Stimulated activated CD8-positive, alpha-beta memory T cell treated with anti-CD3 and anti-CD28 coated beads, Interleukin-15, amount 100 ng/mL, for 48 hours (primary cell): ENCODE data around the gene SPACA6.

ENCODE experiments used
- DNase-seq, 2 donors: peaks; one replicate each; pipeline ENCODE4 v3.0.0-alpha.2; 2020; ENCODE audit warnings: low read depth in 2 of 2

Gene SPACA6

GRCh38 chr19:51706296-51706695, 13.2 kb downstream of the SPACA6 start:
- DNase-seq = no peak

DNA sequence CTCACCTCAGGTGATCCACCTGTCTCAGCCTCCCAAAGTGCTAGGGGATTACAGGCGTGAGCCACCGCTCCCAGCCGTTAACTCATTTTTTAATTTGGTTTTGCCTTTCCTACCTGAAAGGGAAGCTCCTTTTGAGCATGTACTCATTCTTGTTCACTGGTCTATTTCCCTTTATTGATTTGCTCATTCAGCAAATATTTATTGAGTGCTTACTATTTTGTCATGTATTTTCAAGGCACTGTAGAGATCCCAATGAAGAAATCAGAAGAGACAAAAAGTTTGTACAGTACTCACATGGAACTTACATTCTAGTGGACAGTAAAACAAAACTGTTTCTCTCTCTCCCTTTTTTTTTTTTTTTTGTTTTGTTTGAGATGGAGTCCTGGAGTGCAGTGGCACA, 13.8 kb downstream of the SPACA6 start:
- DNase-seq = no peak

- no peak for DNase-seq
Observed at GRCh38 chr19:51708811-51709210, 15.7 kb downstream of the SPACA6 start.

DNA sequence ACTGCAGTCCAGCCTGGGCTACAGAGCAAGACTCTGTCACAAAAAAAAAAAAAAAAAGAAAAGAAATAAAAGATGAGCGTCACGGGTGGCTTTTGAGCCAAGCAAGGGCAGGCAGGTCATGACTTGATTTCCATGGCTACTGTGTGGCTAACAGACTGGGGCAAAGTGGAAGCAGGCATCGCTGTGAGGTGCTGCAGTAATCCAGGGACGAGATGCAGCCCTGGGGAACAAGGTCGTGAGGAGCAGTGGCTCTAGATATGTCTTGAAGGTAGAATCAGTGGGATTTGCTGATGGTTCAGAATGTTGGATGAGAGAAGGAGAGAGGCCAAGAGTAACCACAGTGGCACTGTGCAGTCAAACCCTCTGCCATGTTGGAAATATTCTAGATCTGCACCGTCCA, 16.4 kb downstream of the SPACA6 start:
- DNase-seq = no peak

DNA sequence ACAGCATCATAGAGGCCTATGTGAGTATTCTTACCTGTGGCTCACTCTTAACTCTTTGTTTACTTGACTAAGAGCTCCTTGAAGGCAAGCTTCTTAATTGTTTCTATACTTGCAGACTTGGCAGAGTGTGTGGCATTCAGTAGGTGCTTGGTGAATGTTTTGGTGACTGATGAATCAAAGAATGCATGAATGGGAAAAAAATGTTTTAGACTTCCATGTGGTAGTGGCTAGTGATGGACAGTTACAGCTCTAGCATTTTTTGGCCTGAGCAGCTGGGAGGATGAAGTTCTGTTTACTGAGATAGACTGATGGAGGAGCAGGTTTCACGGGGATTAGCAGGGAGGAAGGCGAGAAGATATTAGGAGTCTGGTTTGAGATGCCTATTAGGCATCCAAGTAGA, 17.0 kb downstream of the SPACA6 start:
- DNase-seq = no peak

DNA sequence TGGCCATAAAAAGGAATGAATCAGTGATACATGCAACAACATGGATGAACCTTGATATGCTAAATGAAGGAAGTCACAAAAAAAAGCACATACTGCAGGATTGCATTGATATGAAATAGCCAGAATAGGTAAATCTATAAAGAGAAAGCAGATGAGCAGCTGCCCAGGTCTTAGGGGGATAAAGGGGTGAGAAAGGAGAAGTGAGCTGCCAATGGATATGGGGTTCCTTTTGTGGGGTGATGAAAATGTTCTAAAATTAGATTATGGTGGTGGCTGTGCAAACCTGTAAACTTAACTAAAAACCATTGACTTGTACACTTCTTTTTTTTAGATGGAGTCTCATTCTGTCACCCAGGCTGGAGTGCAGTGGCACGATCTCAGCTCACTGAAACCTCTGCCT, 18.6 kb downstream of the SPACA6 start:
- no peak for DNase-seq

DNA sequence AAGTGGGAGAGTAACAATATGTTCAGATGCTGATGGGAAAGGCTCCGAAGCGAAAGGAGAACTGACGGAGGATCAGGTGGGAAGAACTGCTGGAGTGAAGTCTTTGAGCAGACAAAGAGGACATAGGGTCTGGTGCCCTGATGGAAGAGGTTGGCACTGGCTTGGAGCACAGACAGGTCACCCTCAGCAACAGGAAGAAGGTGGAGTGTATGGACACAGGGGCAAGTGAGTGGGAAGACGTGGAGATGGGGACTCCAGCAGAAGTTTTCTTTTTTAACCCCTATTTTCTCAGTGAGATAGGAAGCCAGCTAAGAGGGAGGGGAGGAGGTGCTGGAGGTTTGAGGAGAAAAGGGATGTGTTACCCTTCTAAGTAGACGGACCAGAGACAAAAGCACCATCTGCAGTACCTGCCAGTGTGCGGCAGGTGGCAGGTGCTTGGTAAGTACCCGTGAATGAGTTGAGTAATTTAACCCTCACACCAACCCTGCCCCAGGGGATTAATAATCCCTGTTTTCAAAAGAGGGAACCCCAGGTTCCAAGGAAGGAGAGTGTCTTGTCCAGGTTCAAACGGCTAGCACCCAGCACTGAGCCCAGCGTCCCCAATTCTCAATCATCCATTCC, 19.4 kb downstream of the SPACA6 start:
- no peak for DNase-seq

DNA sequence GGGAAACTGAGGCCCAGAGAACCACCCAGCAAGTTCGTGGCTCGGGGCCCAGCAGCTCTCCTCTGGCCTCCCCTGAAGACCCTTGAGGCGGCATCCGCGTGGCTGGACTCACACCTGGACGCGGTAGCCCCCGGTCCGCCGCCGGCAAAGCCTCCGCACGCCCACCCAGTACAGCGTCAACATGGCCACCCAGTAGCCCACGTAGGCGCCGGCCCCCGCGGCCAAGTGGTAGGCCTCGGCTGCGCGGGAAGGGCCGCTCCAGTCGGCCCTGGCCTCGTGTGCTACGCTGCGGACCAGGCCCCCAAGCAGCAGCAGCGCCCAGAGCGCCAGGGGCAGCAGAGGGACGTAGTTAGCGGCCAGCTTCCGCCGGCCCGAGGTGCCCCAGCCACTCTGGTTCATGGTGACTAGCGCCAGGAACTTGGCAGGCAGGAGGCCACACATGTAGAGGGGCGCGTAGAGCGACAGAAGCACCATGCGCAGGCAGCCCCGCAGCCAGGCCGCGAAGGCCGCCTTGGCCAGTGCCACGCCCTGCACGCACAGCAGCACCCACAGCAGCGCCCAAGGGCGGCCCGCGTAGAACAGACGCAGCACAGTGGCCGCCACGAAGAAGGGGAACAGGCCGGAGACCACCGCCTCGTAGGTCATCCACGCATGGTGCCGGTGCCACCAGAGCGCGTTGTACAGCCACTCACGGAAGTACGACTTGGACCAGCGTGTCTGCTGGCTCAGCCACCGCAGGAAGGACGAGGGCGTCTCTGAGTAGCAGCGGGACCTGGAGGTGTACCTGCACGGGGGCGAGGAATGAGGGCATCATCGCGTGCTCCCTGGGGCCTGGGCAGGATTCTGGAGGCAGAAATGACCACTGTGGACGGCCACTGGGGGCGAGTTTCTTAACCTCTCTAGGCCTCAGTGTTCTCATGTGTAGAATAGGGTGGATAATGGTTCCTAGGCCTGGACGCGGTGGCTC, 20.5 kb downstream of the SPACA6 start:
- no peak for DNase-seq

DNA sequence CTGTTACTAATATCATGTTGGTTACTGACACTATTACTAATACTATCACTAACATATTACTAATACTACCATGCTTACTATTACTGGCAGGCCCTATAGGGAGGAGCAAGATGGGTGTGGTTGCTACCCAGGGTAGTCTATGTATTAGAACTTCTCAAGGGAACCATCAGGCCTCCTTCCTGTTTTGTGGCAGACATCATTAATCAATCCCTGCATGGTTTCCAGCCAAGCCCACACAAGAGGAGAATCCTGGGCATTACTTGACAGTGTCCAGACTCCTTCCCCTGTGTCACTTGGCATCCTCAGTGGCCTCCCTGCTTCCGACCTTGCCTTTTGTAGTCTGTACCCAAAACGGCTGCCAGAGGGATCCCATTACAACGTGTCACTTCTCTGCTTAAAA, 21.7 kb downstream of the SPACA6 start:
- DNase-seq = no peak

DNA sequence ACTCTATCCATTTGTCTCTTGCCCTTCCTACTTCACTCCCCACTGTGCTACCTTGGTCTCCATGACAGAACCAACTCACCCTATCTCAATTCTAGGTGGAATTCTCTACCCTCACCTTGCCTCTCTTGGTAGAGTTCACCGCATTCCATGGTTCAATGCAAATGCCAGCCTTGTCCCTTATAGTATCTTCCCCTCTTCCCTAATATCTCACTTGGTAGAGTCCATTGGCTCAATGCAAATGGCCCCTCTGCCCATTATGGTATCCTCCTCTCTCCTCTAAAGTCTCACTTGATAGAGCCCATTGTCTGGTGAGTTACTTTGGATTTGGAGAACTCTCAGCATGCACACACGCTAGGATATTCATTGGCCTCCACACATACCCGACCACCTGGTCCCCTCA, 22.7 kb downstream of the SPACA6 start:
- no peak for DNase-seq

DNA sequence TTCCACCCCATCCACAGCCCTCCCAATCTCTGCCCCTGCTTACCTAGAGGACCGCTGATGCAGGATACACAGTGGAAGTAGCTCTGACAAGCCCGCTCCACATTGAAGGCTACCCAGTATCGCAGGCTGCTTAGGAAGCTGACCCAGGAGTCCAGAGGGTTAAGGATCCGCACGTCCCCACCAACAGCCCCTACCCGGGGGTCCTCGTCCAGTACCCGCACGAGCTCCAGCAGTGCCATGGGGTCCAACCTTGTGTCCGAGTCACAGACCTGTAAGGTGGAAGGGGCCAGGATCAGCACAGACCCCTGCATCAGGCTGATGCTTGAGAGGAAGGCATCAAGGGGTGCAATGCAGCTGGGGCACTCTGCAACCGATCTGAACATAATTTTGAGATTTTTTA, 23.8 kb downstream of the SPACA6 start:
- DNase-seq = no peak

DNA sequence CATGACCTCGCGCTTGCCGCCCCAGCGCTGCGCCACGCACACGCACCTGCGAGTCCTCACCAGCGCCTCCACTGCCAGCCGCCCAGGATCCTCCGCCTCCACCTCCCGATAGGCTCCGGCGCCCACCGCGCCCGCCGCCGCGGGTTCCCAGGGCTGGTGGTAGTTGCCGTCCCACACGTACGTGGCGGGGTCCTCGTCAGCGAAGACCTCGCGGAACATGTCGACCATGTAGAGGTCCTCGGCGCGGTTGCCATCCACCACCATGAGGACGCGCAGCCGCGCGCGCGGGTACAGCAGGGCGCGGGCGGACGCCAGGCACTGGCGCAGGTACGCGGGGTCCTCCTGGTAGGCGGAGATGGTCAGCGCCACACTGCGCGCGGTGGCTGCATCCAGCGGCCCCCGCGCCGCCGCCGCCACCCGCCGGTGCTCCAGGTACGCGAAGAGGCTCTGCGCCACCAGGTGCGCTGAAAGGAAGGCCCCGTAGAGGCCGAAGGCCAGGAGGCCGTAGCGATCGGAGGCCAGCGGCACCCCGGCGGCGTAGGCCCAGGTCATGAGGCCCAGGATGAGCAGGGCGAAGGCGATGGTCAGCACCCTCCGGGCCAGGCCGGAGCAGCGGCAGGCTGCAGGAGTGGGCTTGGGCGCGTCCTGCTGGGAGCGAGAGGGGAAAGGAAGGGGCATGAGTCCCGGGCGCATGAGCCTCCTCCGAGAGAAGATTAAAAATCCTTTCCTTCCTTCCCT, 26.3 kb downstream of the SPACA6 start:
- DNase-seq = no peak

DNA sequence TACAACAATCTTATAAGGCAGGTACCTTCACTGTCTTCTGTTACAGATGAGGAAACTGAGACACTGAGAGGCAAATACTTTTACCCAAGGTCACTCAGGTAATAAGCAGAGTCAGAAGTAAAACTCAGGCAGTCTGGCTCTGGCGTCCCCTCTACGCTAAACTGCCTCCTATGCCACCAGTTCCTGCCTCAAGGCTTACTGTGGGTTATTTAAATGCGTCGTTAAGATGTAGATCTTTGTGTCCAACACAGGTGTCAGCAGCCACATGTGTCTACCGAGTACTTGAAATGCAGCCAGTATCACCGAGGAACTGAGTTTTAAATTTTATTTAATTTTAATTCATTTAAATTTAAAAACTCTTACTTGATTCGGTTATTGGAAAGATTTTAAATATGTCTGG, 28.8 kb downstream of the SPACA6 start:
- no peak for DNase-seq

GRCh38 chr19:51722492-51722891, 29.4 kb downstream of the SPACA6 start:
- no peak for DNase-seq

- DNase-seq = no peak
Observed at GRCh38 chr19:51724543-51724942, 31.4 kb downstream of the SPACA6 start.

DNA sequence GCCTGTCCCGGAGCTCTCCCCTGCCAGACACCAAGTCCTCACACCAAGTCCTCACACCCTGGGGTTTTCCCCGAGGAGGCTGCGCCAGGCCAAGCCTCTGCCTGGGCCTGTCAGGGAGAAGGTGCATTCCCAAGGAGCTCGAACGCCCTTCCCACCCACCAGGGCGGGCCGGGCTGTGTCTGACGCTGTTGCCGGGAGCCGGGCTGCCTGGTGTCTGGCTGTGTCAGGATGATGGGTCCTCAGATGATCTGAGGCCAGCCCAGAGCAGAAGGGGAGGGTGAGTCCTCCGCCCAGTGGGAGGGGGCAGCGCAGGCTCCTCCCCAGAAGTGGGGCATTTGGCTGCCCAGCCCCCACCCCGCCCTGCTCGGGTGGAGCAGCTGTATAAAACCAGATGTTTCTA, 32.9 kb downstream of the SPACA6 start:
- DNase-seq = no peak

- DNase-seq = no peak
Observed at GRCh38 chr19:51727349-51727880, 34.3 kb downstream of the SPACA6 start.

- no peak for DNase-seq
Observed at GRCh38 chr19:51729781-51730180, 36.7 kb downstream of the SPACA6 start.

DNA sequence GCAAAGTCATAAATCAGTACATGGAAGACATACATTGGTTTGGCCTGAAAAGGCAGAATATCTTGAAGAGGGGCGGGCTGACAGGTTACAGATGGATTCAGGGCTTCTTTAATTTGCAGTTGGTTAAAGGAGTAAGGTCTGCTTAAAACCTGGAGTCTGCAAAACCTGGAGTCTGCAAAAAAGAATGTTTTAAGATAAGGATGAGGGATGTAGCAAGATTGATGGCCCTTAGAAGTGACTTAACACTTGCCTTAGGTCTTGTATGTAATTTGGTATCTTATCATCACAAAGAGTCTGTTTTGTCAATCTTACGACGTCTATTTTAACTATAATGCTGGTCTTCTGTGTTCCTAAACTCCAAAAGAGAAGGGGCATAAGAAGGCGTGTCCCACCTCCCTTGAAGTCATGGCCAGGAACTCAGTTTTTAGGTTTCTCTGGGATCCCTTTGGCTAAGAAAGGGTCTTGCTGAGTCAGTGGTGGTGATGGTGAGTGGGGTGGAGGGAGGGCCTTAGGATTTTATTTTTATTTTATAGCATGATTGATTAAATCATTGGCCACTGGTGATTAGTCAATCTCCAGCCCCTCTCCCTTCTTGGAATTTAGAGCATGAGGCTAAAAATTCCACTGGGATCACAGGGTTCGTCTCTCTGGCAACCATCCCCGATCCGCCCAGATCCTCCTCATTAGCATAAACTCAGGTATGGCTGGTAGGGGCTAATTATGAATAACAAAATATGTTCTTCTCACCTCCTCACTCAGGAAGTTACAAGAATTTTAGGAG, 40.8 kb downstream of the SPACA6 start:
- no peak for DNase-seq

- no peak for DNase-seq
Observed at GRCh38 chr19:51735759-51736449, 42.8 kb downstream of the SPACA6 start.

DNA sequence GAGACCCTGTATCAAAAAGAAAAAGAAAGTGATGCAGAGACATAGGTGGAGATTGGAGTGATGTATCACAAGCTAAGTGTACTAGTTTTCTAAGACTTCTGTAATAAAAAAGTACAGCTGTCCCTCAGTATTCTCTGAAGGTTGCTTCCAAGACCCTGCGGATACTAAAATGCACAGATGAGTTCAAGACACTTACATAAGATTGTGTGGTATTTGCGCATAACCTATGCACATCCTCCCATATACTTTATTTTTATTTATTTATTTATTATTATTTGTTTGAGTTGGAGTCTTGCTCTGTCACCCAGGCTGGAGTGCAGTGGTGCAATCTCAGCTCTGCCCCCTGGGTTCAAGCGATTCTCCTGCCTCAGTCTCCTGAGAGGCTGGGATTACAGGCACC, 44.3 kb downstream of the SPACA6 start:
- DNase-seq = no peak
